GM18867 (cell line): ENCODE data around the gene CDK19.
A peak's percentile ranks its signal among the peaks of the same experiment; 100 is the strongest.
"Not testable (repeated sequence)": the region's sequence is repeated elsewhere in the genome, so short reads cannot be mapped to it uniquely, and the experiment has no call there.

Source experiments
- ATAC-seq: cut with Tn5 transposase; IDR thresholded peaks from one replicate; pipeline ENCODE4 v1.9.1; 2021; ENCODE audit warnings: mild to moderate bottlenecking, moderate library complexity; ENCODE audit not compliant: unreplicated experiment

Gene CDK19

GRCh38 chr6:110760589-110760988, 54.7 kb downstream of the CDK19 start:
- ATAC-seq, result no peak

- ATAC-seq, result not testable (repeated sequence)
Measured at GRCh38 chr6:110760098-110760497, 55.2 kb downstream of the CDK19 start.

GRCh38 chr6:110757926-110758325, 57.3 kb downstream of the CDK19 start:
- ATAC-seq, result no peak

- peak; percentile 93 for ATAC-seq
Measured at GRCh38 chr6:110756817-110757216, 58.5 kb downstream of the CDK19 start.

- no peak for ATAC-seq
Measured at GRCh38 chr6:110755411-110755834, 59.8 kb downstream of the CDK19 start.

- ATAC-seq, result not testable (repeated sequence)
Measured at GRCh38 chr6:110753936-110754668, 61.2 kb downstream of the CDK19 start.

GRCh38 chr6:110748453-110748852, 66.8 kb downstream of the CDK19 start:
- no peak for ATAC-seq

GRCh38 chr6:110746680-110747079, 68.6 kb downstream of the CDK19 start:
- no peak for ATAC-seq

GRCh38 chr6:110744991-110745390, 70.3 kb downstream of the CDK19 start:
- ATAC-seq, result no peak

GRCh38 chr6:110742552-110742951, 72.7 kb downstream of the CDK19 start:
- not testable (repeated sequence) for ATAC-seq

GRCh38 chr6:110741517-110741916, 73.8 kb downstream of the CDK19 start:
- ATAC-seq, result no peak

GRCh38 chr6:110738899-110739365, 76.3 kb downstream of the CDK19 start:
- ATAC-seq, result peak; percentile 47

- ATAC-seq, result no peak
Measured at GRCh38 chr6:110735666-110736065, 79.6 kb downstream of the CDK19 start.

- ATAC-seq, result no peak
Measured at GRCh38 chr6:110731898-110732297, 83.4 kb downstream of the CDK19 start.

- no peak for ATAC-seq
Measured at GRCh38 chr6:110731196-110731595, 84.1 kb downstream of the CDK19 start.

GRCh38 chr6:110728501-110728900, 86.8 kb downstream of the CDK19 start:
- ATAC-seq, result peak; percentile 58

GRCh38 chr6:110723017-110723416, 92.3 kb downstream of the CDK19 start:
- ATAC-seq, result no peak

GRCh38 chr6:110720066-110720465, 95.2 kb downstream of the CDK19 start:
- no peak for ATAC-seq

GRCh38 chr6:110719601-110720000, 95.7 kb downstream of the CDK19 start:
- ATAC-seq, result not testable (repeated sequence)

GRCh38 chr6:110714143-110714542, 101.1 kb downstream of the CDK19 start:
- no peak for ATAC-seq

GRCh38 chr6:110712238-110712637, 103.0 kb downstream of the CDK19 start:
- no peak for ATAC-seq

- no peak for ATAC-seq
Measured at GRCh38 chr6:110710115-110710514, 105.2 kb downstream of the CDK19 start.
